Left renal cortex interstitium (tissue), 4 donors: ENCODE measurements around the gene TBC1D10B. TPM values are rescaled to one million over a fixed set of nuclear protein-coding genes. Genes with fewer than 3 reads are reported as not detected.

ENCODE experiments used
- DNase-seq, 4 donors: peaks; one replicate each; pipeline ENCODE4 v3.0.0-alpha.2; 2013; ENCODE audit warnings: low read depth in 4 of 4, low spot score in 2 of 4, missing footprints in 1 of 4
- polyA plus RNA-seq, 4 donors: library from polyadenylated mRNA; unstranded; fragments of 120-200 nt; gene quantifications; one replicate each; pipeline ENCODE4 v1.2.1, GENCODE V29; 2013; ENCODE audit not compliant: insufficient read length in 4 of 4

The TBC1D10B gene
- polyA plus RNA-seq, 4 donors, result 28.5 to 46.7 (median 39.8) TPM

GRCh38 chr16:30375864-30376263 lies 5.6 kb upstream of the TBC1D10B start:
- DNase-seq, result no peak

DNA sequence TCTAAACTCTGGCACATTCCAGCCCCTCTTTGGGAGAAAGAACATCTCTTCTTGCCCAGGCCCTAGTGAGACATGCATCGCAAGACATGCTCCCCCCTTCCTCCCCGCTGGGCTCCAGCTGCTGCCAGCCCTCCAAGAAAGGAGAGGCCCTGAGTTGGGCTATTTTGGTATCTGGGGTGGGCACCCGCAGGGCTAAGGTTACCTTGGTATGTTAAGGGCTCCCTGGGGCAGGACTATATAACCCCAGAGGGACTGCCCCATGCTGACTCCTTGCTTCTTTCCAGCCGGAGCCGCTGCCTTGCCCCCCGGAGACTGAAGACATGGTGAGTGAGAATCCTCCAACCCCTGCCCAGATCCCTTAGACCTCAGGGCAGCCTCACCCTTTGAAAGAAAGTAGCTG lies 4.2 kb upstream of the TBC1D10B start, which contains the start of gene MYL11:
TSS of gene MYL11 (plus strand) at position 265 of the 400 bp plus-strand sequence. CDS start at position 321, 56 bp downstream.
- DNase-seq, result no peak

DNA sequence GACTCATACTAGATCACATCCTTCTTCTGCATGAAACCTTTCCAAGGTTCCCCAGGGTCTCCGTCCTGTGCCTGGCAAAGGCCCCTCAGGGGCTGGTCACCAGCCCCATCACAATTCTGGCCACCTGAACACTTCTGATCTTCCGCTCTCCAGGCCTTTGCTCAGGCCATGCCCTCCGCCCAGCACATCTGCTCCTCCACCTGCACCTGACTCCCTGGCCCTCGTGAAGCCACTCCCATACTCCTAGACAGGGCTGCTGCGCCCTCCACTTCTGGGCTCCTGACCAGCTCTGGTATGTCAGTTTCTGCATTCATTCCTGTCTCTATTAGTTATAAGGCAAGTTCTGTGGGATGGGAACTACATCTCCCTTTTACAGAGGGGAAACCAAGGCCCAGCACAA lies 2.4 kb upstream of the TBC1D10B start:
- no peak for DNase-seq

GRCh38 chr16:30372038-30372712 lies 1.9 kb upstream of the TBC1D10B start:
- no peak for DNase-seq

DNA sequence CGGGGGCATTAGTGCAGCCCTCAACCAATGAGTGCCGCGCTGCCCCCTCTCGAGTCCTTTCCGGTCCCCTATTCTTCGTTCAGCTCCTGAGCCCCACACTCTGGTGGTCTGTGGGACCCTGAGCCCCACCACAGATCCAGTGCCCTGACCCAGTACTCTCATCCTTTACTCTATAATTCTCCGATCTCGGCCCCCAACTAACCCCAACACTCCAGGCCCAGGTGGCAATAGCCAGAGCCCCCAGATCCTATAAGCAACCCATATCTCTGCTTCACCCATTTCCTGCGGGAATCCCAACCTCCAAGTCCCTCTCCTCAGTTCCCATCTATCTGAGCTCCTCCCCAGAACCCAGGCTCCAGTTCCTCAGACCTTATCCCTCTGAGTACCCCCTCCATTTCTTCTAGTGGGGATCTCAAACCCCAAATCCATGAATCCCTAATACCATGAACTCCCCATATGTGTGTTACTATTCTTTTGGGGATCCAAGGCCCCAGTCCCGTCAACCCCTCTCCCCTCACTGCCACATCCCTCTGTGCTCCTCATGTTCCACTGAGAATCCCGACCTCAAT lies 1.0 kb upstream of the TBC1D10B start:
- no peak for DNase-seq

- no peak for DNase-seq
Observed at GRCh38 chr16:30369938-30370455, 297 bp downstream of the TBC1D10B start.

GRCh38 chr16:30369091-30369937 lies 980 bp downstream of the TBC1D10B start:
- DNase-seq, result no peak

DNA sequence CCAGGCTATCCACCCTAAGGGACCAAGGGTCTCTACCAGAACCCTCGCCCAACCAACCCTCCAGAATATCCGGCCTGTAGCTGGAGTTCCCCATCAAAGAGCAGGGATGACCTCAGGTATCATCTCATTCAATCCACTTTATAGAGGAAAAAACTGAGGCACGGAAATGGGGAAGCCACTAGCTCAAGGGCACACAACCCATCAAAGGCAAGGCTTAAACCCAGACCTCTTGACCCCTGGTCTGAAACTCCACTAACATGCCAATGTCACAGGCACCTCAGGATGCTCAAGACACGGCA lies 1.6 kb downstream of the TBC1D10B start:
- no peak for DNase-seq

DNA sequence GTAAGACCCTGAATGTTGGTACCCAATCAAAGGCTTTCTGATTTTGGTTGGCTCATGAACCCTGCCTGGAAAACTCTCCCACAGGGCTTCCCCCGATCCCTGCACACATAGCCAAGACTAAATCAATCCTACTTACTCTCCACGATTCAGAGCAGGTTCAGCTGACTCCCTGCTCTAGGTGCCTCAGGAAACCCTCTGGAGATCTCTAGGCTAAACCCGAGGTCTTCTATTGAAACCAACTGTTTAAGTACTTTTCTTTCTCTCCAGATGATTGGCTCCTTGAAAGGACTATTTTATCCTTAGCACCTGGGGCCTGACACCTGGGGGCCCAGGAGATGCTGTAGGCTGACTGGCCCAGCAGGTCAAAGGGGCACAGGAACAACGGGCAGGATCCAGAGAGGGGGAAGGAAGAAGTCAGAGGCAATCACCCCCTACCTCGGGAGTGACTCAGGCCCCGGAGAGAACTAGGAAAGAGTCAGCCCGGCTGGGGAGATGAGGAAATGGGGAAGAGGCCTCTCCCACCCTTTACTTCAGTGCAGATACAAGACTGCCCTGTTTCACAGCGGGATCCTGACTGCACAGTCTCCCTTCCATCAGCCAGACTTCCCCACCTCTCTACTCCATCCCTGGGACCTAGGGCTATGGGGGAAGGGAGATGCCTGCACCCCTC lies 2.0 kb downstream of the TBC1D10B start:
- no peak for DNase-seq

DNA sequence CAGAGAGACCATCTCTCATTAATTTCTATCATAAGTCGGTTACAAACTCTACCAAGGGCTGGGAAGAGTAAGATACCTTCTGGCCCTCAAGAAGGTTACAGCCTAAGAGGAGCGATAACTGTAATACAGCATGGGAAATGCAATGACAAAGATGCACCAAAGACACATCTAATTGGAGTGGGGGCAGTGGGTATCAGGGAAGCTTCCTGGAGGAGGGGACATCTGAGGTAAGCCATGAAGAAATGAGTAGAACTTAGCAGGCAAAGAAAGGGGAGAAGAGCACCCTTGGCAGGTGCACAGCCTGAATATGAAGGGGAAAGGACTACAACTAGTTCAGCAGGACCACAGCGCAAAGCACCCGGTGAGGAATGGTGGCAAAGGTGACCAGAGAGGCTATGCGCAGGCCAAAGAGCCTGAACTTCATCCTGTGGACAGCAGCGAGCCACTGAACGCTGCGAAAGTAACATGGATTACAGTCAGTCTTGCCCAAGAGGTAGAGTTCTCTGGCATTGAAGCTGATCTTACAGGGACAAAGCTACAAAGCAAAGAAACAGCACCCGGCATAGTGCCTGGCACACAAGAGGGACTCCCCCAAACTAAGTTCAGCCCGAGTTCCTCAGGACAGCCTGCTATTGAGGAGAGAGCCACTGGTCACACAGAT lies 2.8 kb downstream of the TBC1D10B start:
- DNase-seq, result no peak

- no peak for DNase-seq
Observed at GRCh38 chr16:30366511-30366910, 3.8 kb downstream of the TBC1D10B start.

DNA sequence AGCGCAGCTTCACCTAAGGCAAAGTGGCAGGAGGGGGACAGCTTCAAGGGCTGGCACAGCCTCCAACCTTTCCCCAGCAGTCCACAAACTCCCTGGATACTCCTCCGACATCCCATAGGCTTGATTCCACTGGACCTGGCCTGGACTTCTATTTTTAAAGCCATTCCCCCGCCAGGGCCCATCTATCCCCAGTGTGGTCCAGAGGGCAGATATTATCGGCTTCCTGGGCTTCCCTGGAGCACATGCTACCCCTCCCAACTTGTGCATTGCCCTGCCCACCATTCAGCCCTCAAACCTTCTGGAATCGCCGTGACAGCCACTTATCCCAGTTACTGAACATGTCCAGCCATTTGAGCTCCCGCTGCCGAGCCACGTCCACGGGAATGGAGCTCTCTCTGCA lies 5.1 kb downstream of the TBC1D10B start:
- DNase-seq, result no peak

DNA sequence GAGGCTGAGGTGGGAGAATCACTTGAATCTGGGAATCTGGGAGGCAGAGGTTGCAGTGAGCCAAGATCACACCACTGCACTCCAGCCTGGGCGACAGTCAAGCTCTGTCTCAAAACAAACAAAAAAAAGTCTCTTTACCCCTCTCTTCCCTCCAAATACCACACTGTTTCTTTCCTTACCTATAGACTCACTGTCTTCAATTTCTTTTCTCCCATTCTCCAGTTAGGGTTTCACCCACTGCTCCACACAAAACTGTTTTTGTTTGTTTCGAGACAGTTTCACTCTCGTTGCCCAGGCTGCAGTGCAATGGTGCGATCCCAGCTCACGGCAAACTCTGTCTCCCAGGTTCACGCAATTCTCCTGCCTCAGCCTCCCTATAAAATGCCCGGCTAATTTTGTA lies 9.1 kb downstream of the TBC1D10B start:
- no peak for DNase-seq

GRCh38 chr16:30359871-30360170 lies 10.5 kb downstream of the TBC1D10B start:
- no peak for DNase-seq

- no peak for DNase-seq
Observed at GRCh38 chr16:30358990-30359870, 11.1 kb downstream of the TBC1D10B start.

DNA sequence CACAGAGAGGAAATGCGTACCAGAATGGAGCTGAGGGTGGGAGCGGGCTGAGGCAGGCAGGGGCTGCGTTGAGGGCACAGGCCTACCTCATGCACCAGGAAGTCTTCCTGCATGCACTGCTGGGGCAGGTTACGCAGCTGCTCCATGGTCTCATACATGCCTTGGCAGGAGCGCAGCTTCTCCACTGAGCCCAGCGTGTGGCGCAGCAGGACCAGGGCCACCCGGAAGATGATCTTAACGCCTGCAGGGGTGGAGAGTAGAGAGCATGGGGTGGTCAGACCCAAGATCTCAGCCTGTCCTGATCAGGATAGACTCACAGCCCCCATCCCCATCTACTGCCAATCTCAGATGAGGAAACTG lies 11.7 kb downstream of the TBC1D10B start:
- no peak for DNase-seq

GRCh38 chr16:30357715-30358576 lies 12.3 kb downstream of the TBC1D10B start:
- DNase-seq, result no peak

GRCh38 chr16:30357085-30357714 lies 13.1 kb downstream of the TBC1D10B start:
- no peak for DNase-seq
